GM21825 (cell line): ENCODE measurements around the gene FBXW4.
"Not testable (repeated sequence)": the region's sequence is repeated elsewhere in the genome, so short reads cannot be mapped to it uniquely, and the experiment has no call there.

Source experiments
- ATAC-seq: cut with Tn5 transposase; IDR thresholded peaks from one replicate; pipeline ENCODE4 v1.9.1; 2021; ENCODE audit warnings: mild to moderate bottlenecking, moderate library complexity; ENCODE audit not compliant: unreplicated experiment

FBXW4 gene

DNA sequence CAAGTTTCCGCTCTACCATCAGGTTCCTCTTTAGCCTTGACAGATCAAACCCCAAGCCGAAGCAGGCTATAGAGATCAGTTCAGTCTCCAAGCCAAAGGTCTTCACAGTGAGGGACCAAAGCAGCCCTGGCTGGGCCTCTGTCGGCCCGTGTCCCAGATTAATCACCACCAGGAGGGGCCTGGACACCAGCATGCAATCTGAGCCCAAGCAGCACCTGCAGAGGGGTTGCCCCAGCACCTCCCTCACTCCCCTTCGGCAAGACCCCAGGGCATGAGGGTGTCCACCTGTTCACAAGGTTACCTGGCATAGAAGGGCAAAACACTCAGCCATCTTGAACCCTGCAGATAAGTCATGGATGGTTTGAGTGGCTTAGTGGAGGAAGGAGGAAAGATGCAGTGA, 36.0 kb downstream of the FBXW4 start:
- no peak for ATAC-seq

DNA sequence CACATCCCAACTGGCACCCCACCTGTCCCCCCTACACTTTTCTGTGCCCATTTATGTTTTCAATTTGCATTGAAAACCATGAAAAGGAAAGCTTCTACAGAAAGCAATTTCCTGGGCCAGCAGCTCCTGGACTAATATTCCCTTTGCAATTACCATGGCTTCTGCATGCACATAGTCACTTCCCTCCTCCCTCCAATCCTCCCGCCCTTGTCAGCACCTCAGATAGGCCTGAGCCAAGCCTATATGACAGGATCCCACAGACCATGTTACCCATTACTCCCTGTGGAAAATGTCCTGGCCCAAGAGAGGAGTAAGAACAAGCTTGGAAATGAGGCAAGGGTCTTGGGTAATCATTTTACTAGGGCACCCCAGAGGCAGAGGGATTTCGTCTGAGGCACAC, 38.1 kb downstream of the FBXW4 start:
- no peak for ATAC-seq

DNA sequence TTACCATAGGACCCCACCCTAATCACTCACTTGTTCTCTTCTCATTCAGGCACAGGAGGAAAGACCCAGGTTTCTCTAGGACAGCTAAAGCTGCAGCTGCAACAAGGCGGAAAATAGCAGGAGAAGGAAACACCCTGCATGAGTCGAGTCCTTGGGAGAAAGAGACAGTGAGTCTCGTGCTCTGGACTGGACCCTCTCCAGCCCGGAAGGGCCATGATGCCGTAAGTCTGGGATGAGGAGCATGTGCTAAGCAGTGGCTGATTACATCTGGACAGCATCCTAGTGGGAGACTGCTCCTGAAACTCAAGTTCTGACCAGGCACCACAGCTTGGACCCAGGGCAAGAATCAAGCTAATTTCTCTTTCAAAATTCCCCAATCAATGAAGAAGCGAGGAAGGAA, 39.4 kb downstream of the FBXW4 start:
- no peak for ATAC-seq

DNA sequence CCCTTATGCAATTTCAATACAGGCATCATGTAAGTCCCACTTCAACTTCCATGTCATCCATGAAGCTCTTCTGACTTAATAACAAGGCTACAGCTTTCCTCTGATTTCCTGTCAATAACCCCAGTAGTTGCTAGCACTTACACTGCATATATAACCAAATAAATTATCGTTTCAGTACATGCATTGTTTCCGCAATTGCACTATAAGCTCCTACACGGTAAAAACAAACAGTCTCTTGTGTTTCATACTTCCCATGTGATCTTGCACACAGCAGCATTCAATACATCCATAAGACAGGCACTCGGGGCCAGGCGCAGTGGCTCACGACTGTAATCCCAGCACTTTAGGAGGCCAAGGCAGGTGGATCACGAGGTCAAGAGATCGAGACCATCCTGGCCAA, 41.4 kb downstream of the FBXW4 start:
- ATAC-seq, result no peak

DNA sequence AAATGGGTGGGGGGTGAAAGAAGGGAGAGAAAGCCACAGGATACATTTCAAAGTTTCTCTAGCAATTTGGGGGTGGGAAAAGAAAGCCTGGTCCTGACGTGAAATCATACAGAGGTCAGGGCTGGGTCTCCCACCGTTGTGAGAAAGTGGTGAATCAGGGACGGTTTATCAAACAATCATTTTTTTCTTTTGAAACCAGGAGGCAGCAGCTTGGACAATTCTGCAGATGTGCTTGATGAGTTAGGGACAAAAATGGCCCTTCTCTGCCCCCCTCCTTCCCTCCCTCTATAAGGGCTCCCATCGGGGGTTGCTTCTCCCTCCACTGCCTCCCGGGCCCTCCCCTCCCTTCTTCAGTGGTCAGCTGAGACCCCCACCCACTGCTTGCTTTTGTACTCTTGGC, 43.6 kb downstream of the FBXW4 start:
- no peak for ATAC-seq

DNA sequence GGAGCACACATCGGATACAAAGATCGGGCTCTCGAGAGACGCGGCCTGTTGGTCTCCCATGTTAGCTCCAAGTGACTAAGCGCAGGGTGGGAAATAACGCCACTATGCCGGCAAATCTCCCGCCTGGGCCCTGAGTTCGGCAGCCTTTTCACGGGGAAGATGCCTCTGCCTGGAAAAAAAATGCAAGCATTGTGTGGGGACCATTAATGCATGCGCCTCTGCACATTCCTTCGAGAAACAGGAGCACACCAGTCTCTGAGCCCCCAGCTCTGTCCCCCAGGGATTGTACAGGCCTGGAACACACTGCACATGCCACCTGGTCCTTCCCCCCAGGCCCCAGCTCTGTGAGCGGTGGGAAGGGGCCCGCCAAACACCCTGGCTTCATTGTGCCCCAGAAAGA, 44.1 kb downstream of the FBXW4 start:
- no peak for ATAC-seq

DNA sequence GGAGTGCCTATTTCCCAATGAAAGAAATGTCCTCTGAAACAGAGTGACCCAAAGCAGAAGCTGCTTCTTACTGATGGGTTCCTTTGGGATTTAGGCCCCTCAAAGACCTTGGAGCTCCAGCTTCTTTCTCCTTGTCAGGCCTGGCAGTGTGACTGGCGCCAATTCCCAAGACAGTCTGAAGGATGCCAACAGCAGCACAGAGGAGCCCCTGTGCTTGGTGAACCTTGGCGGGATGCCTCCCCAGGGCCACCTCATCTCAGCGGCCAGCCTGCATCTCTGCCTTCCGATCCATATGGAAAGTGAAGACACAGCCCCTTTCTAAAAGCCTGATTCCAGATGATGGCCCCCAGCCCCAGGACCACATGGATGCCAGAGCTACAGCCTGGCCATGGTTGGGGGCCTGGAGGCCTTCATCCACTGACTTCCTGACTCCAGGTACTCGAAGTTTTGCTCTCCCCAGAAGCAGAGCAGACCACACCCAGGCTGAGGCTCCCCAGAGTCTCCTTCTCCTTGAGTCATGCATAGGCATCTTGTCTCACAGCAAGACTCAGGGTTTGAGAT, 45.4 kb downstream of the FBXW4 start:
- ATAC-seq, result no peak

DNA sequence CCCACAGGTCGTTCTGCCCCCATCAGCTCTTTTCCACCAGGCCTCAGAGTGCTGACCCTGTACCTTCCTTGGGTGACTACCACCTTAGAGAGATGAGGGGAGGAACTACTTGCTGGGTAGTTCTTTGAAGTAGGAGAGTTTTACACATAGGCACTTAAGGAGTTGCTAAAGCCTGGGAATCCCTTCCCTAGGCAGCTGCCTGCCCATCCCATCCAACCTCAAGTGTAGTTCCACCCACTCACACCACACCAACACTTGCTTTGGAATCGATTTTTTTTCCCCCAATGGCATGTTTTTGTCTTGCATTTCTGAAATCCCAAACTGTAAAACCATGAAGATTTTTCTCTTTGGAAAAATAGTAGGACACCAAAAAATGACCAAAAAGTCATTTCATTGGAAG, 47.7 kb downstream of the FBXW4 start:
- ATAC-seq, result no peak

DNA sequence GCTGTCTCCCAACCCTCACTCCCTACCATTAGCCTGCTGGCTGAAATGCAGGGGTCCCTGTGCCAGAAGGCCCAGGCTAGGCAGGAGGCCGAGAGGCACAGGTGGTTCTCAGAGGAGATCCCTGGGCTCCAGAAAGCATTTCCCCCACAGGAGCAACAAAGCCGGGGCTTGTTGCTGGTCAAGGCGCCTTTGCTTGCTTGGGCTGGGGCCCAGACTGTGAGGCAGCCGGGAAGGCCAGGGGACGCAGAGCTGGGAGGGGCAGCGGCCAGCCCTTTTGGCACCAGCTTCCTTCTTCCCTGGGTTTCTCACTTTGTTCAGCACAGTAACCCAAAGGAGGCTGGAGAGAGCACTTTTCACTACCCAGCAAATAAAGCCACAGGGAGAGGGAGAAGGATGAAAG, 48.6 kb downstream of the FBXW4 start:
- ATAC-seq, result no peak

DNA sequence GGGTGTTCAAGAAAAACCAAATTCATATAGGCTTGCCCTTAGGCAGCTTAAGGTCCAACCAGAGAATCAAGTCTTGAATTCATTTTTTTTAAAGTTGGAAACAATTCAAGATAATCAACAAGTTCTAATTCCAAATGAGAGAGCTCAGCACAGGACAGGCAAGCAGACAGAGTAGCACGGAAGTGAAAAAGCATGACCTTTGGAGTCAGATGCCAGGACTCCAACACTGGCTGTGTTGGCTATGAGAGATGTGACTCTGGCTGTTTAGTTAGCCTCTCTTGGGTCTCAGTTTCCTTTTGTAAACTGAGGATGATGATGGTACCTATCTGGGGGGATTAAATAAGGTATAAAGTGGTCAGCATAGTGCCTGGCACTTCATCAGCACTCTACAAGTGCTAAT, 49.3 kb downstream of the FBXW4 start:
- ATAC-seq, result no peak

DNA sequence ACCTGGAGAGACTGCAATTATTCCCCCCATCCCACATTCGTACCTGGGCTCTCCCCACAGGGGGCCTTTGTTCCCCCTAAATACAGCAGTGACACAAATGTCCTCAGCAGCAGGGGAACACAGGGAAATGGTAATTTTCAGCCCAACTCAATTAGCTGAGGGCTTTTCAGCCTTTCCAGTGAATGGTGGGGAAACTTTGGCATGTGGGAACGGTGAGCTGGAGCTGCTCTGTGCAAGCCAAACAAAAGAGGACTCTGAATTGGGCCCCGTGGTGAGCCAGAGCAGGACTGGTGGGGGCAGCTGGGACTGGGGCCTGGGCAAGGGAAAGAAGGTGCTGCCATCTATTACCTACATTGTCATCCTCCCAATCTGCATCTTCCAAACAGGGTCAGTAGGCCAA, 51.0 kb downstream of the FBXW4 start:
- no peak for ATAC-seq

DNA sequence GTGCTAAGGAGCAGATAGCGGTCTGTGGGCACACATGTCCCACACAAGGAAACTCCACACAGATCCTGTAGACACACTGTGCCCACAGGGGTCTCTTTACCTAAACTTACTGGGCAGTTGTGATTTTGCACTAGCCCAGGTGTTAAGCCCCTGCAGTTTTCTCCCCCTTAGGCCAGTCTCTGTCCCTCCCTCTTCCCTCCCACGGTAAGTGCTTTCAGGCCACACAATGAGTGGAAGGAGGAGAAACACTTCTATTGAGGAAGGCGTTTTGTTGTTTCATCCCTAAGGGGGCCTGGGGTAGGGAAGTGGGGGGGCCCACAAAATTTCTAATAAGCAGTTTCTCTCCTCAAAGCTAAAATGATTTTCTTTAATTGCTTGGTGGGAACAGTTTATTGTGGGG, 51.4 kb downstream of the FBXW4 start:
- ATAC-seq, result no peak

DNA sequence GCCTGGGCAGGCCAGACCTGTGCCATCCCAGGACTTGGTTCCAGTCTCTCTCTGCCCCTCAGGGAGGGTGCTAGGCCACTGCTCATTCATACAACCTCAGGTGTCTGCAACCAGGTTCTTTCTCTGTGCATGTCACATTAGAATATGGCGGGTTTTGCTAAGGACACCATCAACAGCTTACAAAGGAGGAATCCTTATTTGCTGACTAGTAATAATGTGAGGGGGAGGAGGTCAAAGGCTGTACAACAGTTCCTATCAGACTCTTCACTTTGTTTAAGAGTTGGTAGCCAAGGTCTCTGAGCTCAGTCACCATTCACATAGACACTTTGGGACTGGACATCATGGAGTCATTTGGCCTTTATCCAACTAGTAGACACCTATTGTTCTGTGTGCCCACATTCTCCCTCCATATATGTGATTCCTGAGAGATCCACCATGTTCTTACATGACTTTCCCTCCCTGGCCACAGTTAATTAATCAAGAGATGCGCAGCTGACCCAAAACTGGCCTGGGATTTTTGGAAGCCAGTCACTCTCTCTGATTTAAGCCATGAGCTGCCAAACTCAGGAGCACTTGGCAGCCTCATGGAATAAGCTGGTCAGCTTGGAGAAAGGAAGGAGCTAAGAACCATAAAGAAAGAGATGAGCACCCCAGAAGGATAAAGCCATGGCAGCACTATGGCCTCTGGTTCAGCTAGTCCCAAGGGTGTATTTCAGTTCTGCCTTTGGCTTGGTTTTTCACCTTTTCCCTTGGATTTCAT, 55.6 kb downstream of the FBXW4 start:
- no peak for ATAC-seq

DNA sequence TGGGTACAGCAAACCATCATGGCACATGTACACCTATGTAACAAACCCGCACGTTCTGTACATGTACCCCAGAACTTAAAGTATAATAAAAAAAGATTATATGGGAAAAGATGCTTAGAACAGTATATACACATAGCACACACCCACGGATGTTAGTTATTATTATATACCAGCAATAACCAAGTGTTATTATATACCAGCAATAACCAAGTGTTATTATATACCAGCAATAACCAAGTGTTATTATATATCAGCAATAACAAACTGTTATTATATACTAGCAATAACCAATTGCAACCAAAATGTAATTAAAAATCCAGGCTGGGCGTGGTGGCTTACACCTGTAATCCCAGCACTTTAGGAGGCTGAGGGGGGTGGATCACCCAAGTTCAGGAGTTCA, 61.5 kb downstream of the FBXW4 start:
- not testable (repeated sequence) for ATAC-seq

DNA sequence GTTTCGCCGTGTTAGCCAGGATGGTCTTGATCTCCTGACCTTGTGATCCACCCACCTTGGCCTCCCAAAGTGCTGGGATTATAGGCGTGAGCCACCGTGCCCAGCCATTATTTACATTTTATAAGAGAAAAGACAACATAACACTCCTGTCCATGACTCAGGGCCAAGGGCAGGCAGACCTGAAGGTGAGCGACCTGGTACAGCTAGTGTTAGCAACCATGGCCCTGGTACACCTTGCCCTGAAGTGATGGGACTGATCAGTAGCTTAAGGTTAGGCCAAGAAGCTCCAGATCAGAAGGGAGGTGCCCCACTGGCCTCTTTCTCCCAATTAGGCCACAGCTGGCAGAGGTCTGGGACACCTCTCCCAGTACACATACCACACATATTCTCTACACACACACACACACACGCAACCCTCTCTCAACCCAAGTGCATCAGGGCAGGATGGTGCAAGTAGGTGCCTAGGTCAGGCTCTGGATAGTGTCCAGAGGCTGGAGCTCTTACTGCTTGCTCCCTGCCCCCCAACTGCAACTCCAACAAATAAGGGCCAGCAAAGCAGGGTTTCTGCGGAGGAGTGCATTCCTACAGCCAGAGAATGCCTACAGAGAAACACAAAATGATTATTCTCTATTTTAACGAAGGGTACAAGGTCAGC, 63.0 kb downstream of the FBXW4 start:
- no peak for ATAC-seq

DNA sequence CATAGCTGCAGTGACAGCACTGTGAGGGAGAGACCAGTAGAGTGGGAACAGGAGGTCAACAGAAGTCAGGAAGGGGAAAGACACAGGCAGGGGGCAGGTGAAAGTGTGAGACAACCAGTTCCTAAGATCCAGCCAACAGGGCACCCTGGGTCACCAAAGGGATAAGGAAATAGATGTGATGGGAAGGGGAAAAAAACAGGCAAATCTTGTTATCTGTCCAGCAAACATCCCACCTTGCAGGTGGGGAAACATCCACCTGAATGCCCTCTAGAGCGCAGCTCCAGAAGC, 64.4 kb downstream of the FBXW4 start:
- ATAC-seq, result no peak

DNA sequence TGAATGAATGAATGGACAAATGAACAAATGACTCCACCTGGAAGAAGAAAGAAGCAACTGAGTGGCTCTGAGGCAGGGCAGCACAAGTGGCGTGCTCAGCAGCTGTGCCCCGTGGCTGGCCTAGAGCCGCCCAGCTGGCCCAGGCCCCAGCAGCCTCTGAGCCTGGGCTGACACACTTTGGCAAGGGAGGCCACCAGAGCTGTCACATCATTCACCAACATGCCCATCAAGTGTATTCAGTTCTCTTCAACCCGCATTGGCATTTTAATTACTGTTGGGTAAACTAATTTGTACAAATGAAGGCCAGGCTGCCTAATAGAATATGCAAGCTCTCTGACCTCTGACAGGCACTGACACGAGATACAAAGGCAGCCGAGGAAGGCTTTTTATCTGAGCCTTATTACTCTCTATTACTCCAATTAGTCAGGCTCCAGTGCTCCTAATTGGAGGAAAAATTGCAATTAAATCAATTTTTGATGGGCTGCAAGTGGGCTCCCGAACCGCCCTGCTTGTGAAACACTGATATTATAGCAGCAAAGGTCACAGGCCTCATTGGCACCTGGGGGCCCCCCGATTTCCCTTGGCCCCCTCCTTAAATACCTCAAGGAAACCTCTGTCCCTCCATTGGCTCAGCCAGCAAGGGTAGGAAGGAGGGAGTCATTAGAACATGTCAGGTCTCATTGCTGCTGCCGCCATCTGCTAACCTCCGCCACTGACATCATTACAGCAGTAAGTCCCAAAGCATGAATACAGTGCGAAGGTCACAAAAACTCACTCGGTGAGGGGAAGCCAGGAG, 64.9 kb downstream of the FBXW4 start:
- ATAC-seq, result no peak

DNA sequence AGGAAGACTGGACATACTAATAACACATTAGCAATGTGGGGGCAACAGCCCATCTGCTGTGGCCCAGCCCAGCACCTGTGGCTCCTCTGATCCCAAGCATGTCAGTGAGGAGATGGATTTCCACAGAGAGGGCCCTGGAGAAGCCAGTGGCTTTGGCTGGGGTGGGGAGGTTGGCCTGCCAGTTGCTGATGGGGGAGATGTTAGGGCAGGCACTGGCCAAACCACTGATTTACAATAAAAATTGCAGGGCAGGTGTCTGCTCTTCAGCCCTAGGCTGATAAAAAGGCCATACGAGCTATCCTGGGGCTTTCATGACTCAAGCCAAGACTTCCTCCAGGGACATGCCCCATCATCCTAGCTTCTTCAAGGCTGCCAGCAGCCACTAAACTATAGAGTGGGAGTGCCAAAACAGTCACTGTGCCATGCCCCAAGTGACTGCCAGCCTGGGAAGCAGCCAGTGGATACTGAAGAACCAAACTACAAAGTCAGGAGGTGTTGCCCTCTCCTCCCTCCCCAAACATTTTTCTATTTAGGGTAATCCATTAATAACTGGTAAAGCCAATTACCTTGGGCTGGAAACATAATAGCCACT, 69.1 kb downstream of the FBXW4 start:
- ATAC-seq, result no peak

DNA sequence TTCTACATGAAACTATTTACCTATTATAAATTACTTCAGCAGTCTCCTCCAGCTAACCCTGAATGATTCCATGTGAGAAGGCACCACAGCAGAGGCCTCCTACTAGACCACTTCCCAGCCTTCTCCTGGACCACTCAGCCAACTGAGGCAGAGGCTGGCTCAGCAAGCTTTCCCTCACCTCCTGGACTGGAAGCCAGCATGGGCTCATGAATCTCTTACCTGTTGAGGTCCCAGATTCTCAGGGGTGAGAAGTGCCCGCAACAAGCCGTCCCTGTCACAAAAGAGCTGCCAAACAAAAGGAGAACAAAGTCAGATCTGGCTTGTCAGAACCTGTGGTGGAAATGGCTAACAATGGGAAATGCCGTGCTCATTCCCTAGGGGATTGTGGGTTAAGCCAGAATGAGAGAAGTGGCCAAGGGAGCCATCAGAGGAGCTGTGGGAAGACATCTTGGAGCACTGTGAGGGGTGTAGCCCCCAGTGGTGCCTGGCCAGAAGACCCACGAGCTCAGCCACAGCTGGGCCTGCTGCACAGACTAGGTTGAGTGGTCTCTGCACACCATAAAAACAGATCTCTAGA, 70.4 kb downstream of the FBXW4 start:
- no peak for ATAC-seq

DNA sequence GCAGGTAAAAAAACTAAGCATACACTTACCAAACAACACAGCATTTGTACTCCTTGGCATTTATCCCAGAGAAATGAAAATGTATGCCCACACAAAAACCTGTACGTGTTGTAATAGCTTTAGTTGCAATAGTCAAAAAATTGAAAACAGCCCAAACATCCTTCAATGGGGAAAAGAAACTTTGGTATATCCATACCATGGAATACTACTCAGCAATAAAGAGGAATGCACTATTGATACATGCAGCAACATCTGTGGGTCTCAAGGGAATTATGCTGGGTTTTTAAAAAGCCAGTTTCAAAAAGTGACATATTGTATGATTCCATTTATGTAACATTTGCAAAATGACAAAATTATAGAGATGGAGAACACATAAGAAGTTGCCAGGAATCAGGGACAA, 71.4 kb downstream of the FBXW4 start:
- no peak for ATAC-seq

DNA sequence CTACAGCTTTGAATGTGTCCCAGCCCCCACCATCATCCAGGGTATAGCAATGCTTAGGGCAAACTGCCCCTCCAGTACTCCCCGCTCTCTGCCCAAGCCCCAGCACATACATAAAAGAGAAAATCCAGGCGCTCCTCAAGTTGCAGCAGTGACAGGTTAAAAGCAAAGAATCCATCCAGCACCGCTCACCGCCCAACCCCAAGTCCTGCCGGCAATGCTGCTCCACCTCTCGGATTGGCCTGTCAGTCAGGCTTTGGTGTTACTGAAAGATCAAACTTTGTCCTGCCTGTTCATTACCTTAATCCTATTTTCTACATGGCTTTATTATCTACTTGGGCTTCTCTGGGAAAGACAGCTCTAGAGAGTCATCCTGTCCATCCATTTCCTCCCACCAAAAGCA, 75.0 kb downstream of the FBXW4 start:
- ATAC-seq, result no peak
